Small intestine (tissue), 7 donors: ENCODE results near the gene KRT76. TPM values are rescaled to one million over a fixed set of nuclear protein-coding genes. Genes with fewer than 3 reads are reported as not detected.
"Not testable (repeated sequence)": the region's sequence is repeated elsewhere in the genome, so short reads cannot be mapped to it uniquely, and the experiment has no call there.

Source experiments
- DNase-seq, 2 donors: peaks; one replicate each; pipeline versions ENCODE4 v3.0.0 to v3.0.0-alpha.2; 2013
- FAIRE-seq: peaks from 2 replicates; lab custom pipeline; 2012; peaks lifted over from hg19 to GRCh38; lab: Jason Lieb, UNC
- H3K27ac ChIP-seq, 3 donors: one replicate each; pipeline ENCODE4 v1.5.1; 2013; ENCODE audit warnings: low read length in 2 of 3, mild to moderate bottlenecking in 2 of 3, control low read depth in 1 of 3, inconsistent platforms in 1 of 3, low read depth in 1 of 3, moderate library complexity in 1 of 3
- H3K27me3 ChIP-seq, 3 donors: one replicate each; pipeline ENCODE4 v1.6.1; 2013; ENCODE audit warnings: low read length in 3 of 3, inconsistent platforms in 1 of 3; ENCODE audit not compliant: control insufficient read depth in 3 of 3, insufficient read depth in 3 of 3
- H3K36me3 ChIP-seq, 3 donors: one replicate each; pipeline ENCODE4 v1.6.1; 2013; ENCODE audit warnings: low read length in 3 of 3, inconsistent platforms in 1 of 3, low read depth in 1 of 3, mild to moderate bottlenecking in 1 of 3, moderate library complexity in 1 of 3; ENCODE audit not compliant: control insufficient read depth in 3 of 3, insufficient read depth in 2 of 3
- H3K4me1 ChIP-seq, 3 donors: one replicate each; pipeline ENCODE4 v1.6.1; 2013; ENCODE audit warnings: low read length in 2 of 3, inconsistent platforms in 1 of 3, low read depth in 1 of 3, mild to moderate bottlenecking in 1 of 3, moderate library complexity in 1 of 3; ENCODE audit not compliant: control insufficient read depth in 3 of 3, insufficient read depth in 2 of 3
- H3K4me3 ChIP-seq, 3 donors: one replicate each; pipeline ENCODE4 v1.5.1; 2013; ENCODE audit warnings: low read length in 3 of 3, control low read depth in 1 of 3, inconsistent platforms in 1 of 3, low read depth in 1 of 3, mild to moderate bottlenecking in 1 of 3, moderate library complexity in 1 of 3
- H3K9me3 ChIP-seq, 2 donors: one replicate each; pipeline ENCODE4 v1.6.1; 2013; ENCODE audit warnings: low read depth in 1 of 2, low read length in 1 of 2; ENCODE audit not compliant: control insufficient read depth in 2 of 2, insufficient read depth in 1 of 2
- WGBS, 3 donors: extraction: QIAGEN DNeasy Blood & Tissue Kit; methylation state at CpG; one replicate each; pipeline ENCODE4 v1.1.7; 2013; 5-methylcytosine and 5-hydroxymethylcytosine counted together
- polyA plus RNA-seq, 4 donors: library from polyadenylated mRNA; stranded (reverse) in 3 of 4; unstranded in 1 of 4; fragments of 200-250 nt in 3 of 4; fragments of 120-200 nt in 1 of 4; gene quantifications; one replicate each; pipeline versions ENCODE4 v1.2.1 to v1.2.3, GENCODE V29; 2013
- donor health status: healthy with polysubstance abuse.
- donor health status: control.
- donor health status: control.
- donor health status: Bipolar disorder and iron deficiency.
- donor health status: healthy.

Gene KRT76
- polyA plus RNA-seq, 4 donors, result not detected

DNA sequence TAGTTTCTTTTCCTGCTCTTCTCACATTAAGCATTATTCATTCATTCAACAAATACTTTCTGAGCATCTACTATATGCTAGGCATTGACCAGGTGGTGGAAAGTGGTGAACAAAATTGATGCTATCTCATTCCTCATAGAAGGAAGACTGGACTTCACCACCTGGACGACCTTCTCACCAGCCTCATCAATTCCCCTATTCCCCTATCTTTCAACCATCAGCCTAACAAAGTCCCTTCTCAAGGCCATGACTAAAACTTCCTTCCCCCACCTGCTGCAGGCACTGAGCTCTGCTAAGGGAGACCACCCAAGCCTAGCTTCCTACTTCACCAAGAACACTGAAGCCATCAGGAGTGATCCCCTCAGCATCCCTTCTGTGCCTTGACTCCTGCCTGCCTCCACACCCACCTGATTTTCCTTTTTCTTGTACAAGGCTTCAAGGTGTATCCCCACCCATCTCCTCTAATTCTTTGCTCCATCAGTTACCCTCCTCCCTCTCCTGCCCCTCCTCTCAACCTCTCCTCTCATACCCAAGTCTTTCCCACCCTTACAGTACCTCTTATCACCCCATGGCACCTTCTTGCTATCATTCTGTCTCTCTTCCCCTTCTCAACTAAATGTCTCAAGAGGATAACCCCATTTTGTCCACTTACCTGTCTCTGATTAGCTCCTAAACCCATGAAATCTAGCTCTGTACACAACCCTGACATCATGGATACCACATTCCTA is 19.5 kb downstream of the KRT76 start:
- Histone ChIP-seq H3K9me3 (peaks cover 0 to 17% of the 10 kb centered on the region in 2 donors), H3K27ac (no peak overlapping the region), H3K4me3 (no peak overlapping the region), H3K36me3 (no peaks in the 10 kb centered on the region), H3K4me1 (no peaks in the 10 kb centered on the region), H3K27me3 (peaks cover 0 to 7% (median 3%) of the 10 kb centered on the region in 3 donors)
- FAIRE-seq (no peak), DNase-seq (no peak)
- 12 to 41% (median 24%) methylated on average over 1 of the region's 1 CpG for WGBS, 3 donors

DNA sequence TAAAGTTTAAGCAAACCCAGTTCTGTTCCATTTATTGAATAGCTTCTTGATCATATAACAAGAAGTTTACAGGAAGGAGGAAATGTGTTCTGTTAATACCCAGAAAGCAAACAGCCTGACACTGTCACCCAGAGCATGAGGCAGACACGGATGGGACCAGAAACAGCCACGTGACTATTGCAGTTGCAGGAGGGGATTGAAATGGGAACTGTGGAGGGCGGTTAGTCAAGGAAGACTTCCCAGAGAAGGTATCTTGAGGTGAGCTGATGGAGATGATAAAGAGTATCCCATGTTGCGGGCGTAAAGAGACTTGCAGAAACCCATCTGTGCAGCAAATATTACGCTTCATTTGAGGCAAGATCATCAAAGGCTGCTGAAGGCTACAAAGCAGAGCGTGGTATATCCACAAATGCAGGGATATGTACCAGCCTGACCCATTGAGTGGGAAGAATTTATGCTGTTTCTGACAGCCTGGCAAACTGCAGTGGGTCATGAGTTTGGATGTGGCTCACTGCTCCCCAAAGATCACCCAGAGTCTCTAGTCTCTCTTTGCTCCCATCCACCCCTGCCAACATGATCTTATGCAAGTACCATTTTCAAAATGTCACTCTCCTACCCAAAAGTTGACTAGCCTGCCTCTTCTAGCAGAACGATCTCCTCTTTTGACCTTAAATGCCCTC is 20.7 kb downstream of the KRT76 start:
- no peak for DNase-seq
- FAIRE-seq, result no peak
- H3K9me3 ChIP-seq, result peaks cover 0 to 12% of the 10 kb centered on the region in 2 donors
- H3K36me3 ChIP-seq, result no peaks in the 10 kb centered on the region
- no peak overlapping the region for H3K27ac ChIP-seq
- H3K4me1 ChIP-seq, result no peaks in the 10 kb centered on the region
- 75 to 79% (median 78%) methylated on average over 8 of the region's 8 CpGs for WGBS, 3 donors
- no peak overlapping the region for H3K4me3 ChIP-seq
- H3K27me3 ChIP-seq, result peaks cover 0 to 7% (median 0%) of the 10 kb centered on the region in 3 donors

DNA sequence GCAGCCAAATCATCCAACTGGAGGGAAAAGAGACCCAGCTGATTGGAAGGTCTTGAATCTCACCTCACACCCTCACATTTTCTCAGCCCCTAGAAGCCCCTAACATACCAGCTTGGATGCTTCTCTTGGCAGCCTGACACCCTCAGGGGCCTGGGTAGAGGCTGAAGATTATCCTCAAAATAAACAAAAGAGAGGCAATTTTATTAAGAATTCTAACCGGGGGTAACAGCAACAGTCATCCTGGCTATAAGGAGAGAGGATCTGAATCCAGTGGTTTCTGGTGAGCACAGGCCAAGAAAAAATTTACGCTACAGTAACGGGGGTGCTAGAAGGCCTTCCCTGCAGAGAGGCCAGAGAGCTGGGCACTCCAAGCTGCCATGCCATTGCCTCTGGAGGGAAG is 21.6 kb downstream of the KRT76 start:
- WGBS, 3 donors, result 73 to 80% (median 76%) methylated on average over 3 of the region's 3 CpGs
- FAIRE-seq (no peak), DNase-seq (no peak)
- H3K27ac ChIP-seq, result no peak overlapping the region
- H3K36me3 ChIP-seq, result no peaks in the 10 kb centered on the region
- peaks cover 0 to 7% (median 0%) of the 10 kb centered on the region in 3 donors for H3K27me3 ChIP-seq
- no peaks in the 10 kb centered on the region for H3K4me1 ChIP-seq
- H3K9me3 ChIP-seq, result peaks cover 0 to 9% of the 10 kb centered on the region in 2 donors
- no peak overlapping the region for H3K4me3 ChIP-seq

DNA sequence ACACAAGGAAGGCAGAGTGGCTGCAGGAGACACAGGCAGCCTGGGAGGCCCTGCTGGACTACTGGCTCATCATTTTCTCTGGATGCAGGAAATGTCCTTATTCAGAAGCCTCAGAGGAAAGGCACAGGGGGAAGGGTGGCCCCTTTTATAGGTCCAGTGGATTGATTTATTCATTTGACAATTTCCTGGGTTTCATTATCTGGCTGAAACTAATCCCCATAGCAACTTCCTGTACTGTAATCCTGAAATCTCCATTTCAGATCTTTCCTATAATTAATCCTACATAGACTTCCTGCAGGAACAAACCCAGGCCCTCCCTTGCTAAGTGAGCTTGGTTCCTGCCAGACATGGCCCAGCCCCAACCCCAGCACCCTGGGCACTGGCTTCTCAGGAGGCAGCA is 23.0 kb downstream of the KRT76 start:
- FAIRE-seq (no peak), DNase-seq (no peak)
- H3K4me3 ChIP-seq, result no peak overlapping the region
- H3K4me1 ChIP-seq, result no peaks in the 10 kb centered on the region
- no peak overlapping the region for H3K27ac ChIP-seq
- peaks cover 0 to 7% (median 0%) of the 10 kb centered on the region in 3 donors for H3K27me3 ChIP-seq
- no peaks in the 10 kb centered on the region for H3K36me3 ChIP-seq
- no peaks in the 10 kb centered on the region for H3K9me3 ChIP-seq

DNA sequence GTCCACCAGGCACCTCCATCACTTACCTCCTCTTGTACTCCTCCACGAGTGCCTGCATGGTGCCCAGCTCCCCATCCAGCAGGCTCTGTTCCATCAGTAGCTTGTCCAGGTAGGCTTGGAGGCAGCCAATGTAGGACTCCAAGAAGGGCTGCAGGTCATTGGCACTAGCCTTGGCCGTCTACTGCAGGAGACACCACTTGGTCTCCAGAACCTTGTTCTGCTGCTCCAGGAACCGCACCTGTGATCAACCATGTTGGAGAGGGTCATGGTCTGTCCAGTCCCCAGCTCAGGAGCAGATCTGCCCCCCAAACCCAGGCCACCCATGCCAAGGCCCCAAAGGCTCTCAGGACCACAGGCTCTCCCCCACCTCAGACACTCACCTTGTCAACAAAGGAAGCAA is 23.9 kb downstream of the KRT76 start:
- 69 to 84% (median 80%) methylated on average over 3 of the region's 3 CpGs for WGBS, 3 donors
- FAIRE-seq (no peak), DNase-seq (no peak)
- Histone ChIP-seq H3K36me3 (no peaks in the 10 kb centered on the region), H3K4me1 (no peaks in the 10 kb centered on the region), H3K9me3 (no peaks in the 10 kb centered on the region), H3K4me3 (no peak overlapping the region), H3K27me3 (peaks cover 0 to 8% (median 0%) of the 10 kb centered on the region in 3 donors), H3K27ac (no peak overlapping the region)

DNA sequence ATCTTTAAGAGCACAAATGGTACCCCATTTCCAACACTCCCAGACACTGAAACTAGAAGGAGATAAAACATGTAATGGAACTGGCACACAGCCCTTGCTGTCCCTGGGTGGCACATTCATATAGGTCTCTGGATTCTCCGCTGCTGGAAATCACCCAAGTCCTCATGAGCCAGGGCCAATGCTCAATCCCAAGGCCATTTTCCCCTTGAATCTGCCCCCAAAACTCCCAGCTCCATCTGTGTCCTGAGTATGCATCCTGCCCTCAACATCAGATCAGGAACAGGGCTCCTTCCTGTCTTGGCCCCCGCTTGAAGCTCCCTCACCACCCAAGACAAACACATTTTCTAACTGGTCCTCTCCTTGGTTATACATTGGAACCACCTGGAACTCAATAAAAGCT is 24.6 kb downstream of the KRT76 start:
- Histone ChIP-seq H3K27me3 (peaks cover 0 to 9% (median 0%) of the 10 kb centered on the region in 3 donors), H3K27ac (no peak overlapping the region), H3K4me1 (no peaks in the 10 kb centered on the region), H3K36me3 (no peaks in the 10 kb centered on the region), H3K4me3 (no peak overlapping the region), H3K9me3 (no peaks in the 10 kb centered on the region)
- no peak for FAIRE-seq
- WGBS, 3 donors, result 79 to 85% (median 84%) methylated on average over 2 of the region's 2 CpGs
- no peak for DNase-seq

DNA sequence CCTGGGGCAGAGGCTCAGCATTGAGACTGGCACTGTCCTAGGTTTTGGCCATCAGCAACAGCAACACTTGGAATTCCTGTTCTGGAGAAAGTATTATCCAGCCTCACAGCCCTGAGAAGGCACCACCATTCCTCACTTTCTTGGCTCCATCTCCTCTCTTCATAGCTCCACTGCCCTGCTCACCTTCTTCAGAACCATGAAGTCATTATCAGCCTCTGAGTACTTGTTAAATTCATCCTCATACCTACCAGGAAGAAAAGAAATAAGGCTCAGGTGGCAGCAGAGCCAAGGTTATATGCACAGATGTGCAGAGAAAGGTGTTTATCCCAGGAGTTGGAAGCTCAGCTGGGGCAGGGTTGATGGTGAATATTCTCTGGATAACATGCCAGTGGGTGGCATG is 25.4 kb downstream of the KRT76 start:
- DNase-seq, result no peak
- no peaks in the 10 kb centered on the region for H3K4me1 ChIP-seq
- no peaks in the 10 kb centered on the region for H3K36me3 ChIP-seq
- H3K27me3 ChIP-seq, result peaks cover 0 to 11% (median 0%) of the 10 kb centered on the region in 3 donors
- H3K9me3 ChIP-seq, result no peaks in the 10 kb centered on the region
- FAIRE-seq, result no peak
- no peak overlapping the region for H3K27ac ChIP-seq
- no peak overlapping the region for H3K4me3 ChIP-seq

DNA sequence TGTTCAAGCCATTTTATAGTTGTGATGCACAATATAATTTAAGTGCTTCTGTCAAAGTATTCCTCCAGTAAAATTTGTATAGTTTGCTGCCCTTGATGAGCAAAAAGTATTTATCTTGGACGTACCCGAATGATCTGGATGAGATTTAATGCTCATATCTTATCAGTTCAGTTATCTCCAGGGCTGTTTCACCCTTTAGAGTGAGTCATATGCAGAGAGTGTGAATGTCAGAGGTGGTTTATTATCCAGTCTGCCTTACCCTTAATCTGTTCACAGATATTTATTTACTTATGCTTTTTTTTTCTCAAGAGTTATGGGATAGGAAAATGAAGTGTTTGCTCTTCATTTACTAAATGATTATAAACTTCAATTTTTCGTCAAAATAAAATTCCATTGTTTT is 26.6 kb downstream of the KRT76 start:
- H3K27ac ChIP-seq, H3K27me3 ChIP-seq, FAIRE-seq, H3K36me3 ChIP-seq, H3K9me3 ChIP-seq, H3K4me3 ChIP-seq, H3K4me1 ChIP-seq, DNase-seq: not testable (repeated sequence)
- 9 to 51% (median 31%) methylated on average over 3 of the region's 3 CpGs for WGBS, 3 donors
